H1 (cell line): ENCODE data around the gene CCNE1. TPM values are rescaled to one million over a fixed set of nuclear protein-coding genes. Genes with fewer than 3 reads are reported as not detected.

Source experiments
- CEBPB ChIP-seq: IDR thresholded peaks from 2 replicates; pipeline ENCODE4 v1.6.1; 2012; ENCODE audit warnings: low read depth, low read length
- PHF8 ChIP-seq: fragments of 200-600 bp; sonication (generic); conservative IDR thresholded peaks from 2 replicates; pipeline ENCODE4 v1.7.1; 2012; ENCODE audit warnings: low read depth, mild to moderate bottlenecking, inconsistent platforms, low read length, moderate library complexity
- YY1 ChIP-seq: IDR thresholded peaks from 2 replicates; pipeline ENCODE4 v1.6.1; 2011; ENCODE audit warnings: low read depth, mild to moderate bottlenecking, low read length
- polyA plus RNA-seq, 7 experiments: library from polyadenylated mRNA; depleted of rRNA in 3 of 7; stranded (reverse) in 5 of 7; unstranded in 2 of 7; fragments of >200 nt in 5 of 7; fragments of 200-250 nt in 2 of 7; gene quantifications; 1 replicate in 5 of 7; 2 replicates in 1 of 7; 4 replicates in 1 of 7; pipeline versions ENCODE4 v1.2.1 to v1.2.3, GENCODE V29; 2011 to 2013; ENCODE audit warnings: missing spikeins in 2 of 7, mixed read lengths in 2 of 7
- total RNA-seq: library from RNA; stranded (reverse); fragmentation: NEBNext Ultra II Directional; extraction: Animal tissue kit (Norgen Biotek cat#: 25700); gene quantifications from 2 replicates; pipeline ENCODE4 v1.2.1, GENCODE V29; 2021

The CCNE1 gene
- total and polyA plus RNA-seq, 2 of the 8 experiments (the other 6 are each of a cell fraction or from before 2014, with no cell fraction given): 43.2 to 44.6 TPM

DNA sequence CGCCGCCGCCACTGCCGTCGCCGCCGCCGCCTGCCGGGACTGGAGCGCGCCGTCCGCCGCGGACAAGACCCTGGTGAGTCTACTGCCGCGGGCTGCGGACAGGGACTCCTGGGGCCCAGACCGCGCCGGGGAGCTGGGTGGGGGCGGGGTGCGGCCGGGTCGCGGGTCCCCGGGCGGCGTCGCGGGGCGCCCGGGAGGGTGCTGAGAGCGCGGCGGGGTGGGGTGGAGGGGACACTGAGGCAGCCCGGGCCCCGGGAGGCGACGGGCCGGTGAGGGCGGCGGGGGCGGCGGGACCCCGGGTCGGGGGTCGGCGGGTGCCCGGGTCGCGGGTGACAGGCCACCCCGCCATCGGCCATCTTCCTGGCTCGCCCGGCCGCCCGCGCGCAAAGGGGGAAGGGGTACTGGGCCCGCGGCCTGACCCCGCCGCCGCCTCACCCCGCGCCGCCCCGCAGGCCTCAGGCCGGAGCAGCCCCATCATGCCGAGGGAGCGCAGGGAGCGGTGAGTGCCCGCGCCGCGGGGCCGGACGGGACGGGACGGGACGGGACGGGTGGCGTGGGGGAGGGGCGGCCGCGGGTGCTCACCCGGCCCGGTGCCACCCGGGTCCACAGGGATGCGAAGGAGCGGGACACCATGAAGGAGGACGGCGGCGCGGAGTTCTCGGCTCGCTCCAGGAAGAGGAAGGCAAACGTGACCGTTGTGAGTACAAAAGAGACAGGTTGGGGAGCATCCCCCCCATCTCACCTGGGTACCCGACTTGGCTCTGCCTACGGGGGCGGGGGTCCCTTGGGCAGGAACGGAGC is 489 bp downstream of the CCNE1 start (continued):
- TF ChIP-seq CEBPB (no peak), PHF8 (peak; percentile 45; the same call in 1 of the 2 replicates), YY1 (no peak)
